HEK293 (cell line): ENCODE data around the gene CSMD2.

Experiments used
- CTCF ChIA-PET: fragments of 350-600 bp; formaldehyde crosslinking; extraction: SDS; loops from one replicate; lab custom pipeline; 2021; ENCODE audit warnings: antibody characterized with exemption; lab: Yijun Ruan, JAX
- POLR2A ChIA-PET: fragments of 300-600 bp; formaldehyde crosslinking; extraction: SDS; loops from one replicate; lab custom pipeline; 2020; ENCODE audit warnings: antibody characterized with exemption, inconsistent platforms; lab: Yijun Ruan, JAX
- H3K27ac ChIP-seq: fragments of 200-500 bp; sonication (Bioruptor generic); 2 replicates; pipeline ENCODE4 v1.5.1; 2014; ENCODE audit warnings: low read depth, low read length, control low read depth, inconsistent platforms; ENCODE audit errors: extremely low read depth
- H3K36me3 ChIP-seq, 2 experiments: fragments of 200-500 bp in 1 of 2; sonication (Bioruptor generic) in 1 of 2; 1 replicate in 1 of 2; 2 replicates in 1 of 2; pipeline ENCODE4 v1.5.1; 2014 to 2017; ENCODE audit warnings: inconsistent platforms in 2 of 2, low read length in 2 of 2; ENCODE audit not compliant: control insufficient read depth in 2 of 2, insufficient read depth in 1 of 2
- H3K4me1 ChIP-seq: fragments of 200-500 bp; sonication (Bioruptor generic); 2 replicates; pipeline ENCODE4 v1.5.1; 2014; ENCODE audit warnings: mild to moderate bottlenecking, low read length, inconsistent platforms; ENCODE audit not compliant: control insufficient read depth, insufficient read depth
- H3K4me3 ChIP-seq: 2 replicates; pipeline ENCODE4 v1.5.1; 2011; ENCODE audit warnings: low read depth, mild to moderate bottlenecking, control low read depth, low read length, moderate library complexity
- H3K9me3 ChIP-seq: fragments of 200-500 bp; sonication (Bioruptor generic); 2 replicates; pipeline ENCODE4 v1.5.1; 2014; ENCODE audit warnings: low read depth, low read length, inconsistent platforms; ENCODE audit not compliant: control insufficient read depth, insufficient read depth
- EGR2 ChIP-seq: fragments of 450-650 bp; formaldehyde crosslinking; IDR thresholded peaks from 2 replicates; pipeline ENCODE4 v1.5.1; 2016; ENCODE audit warnings: low read depth, missing biosample characterization, missing genetic modification characterization
- FEZF1 ChIP-seq: fragments of 450-650 bp; formaldehyde crosslinking; IDR thresholded peaks from 2 replicates; pipeline ENCODE4 v1.5.1; 2016; ENCODE audit warnings: missing biosample characterization, missing genetic modification characterization
- HOXD13 ChIP-seq: sonication (generic); formaldehyde crosslinking; IDR thresholded peaks from 2 replicates; pipeline ENCODE4 v1.8.0; 2022; ENCODE audit warnings: missing genetic modification reagents, borderline replicate concordance
- OVOL3 ChIP-seq: fragments of 450-650 bp; formaldehyde crosslinking; IDR thresholded peaks from 2 replicates; pipeline ENCODE4 v1.5.1; 2016; ENCODE audit warnings: missing biosample characterization, missing genetic modification characterization
- SALL2 ChIP-seq: fragments of 450-650 bp; formaldehyde crosslinking; IDR thresholded peaks from 2 replicates; pipeline ENCODE4 v1.5.0; 2017; ENCODE audit warnings: missing biosample characterization, mild to moderate bottlenecking, missing genetic modification characterization, borderline replicate concordance
- SP3 ChIP-seq: fragments of 450-650 bp; formaldehyde crosslinking; IDR thresholded peaks from 2 replicates; pipeline ENCODE4 v1.5.1; 2016; ENCODE audit warnings: missing biosample characterization, missing genetic modification characterization
- WT1 ChIP-seq: fragments of 450-650 bp; formaldehyde crosslinking; IDR thresholded peaks from 2 replicates; pipeline ENCODE4 v1.5.1; 2016; ENCODE audit warnings: missing biosample characterization, missing genetic modification characterization
- ZFHX2 ChIP-seq: fragments of 450-650 bp; formaldehyde crosslinking; conservative IDR thresholded peaks from 2 replicates; pipeline ENCODE4 v1.5.1; 2016; ENCODE audit warnings: missing biosample characterization, missing genetic modification characterization
- ZNF138 ChIP-seq: fragments of 450-650 bp; formaldehyde crosslinking; IDR thresholded peaks from 2 replicates; pipeline ENCODE4 v1.5.1; 2016; ENCODE audit warnings: missing biosample characterization, missing genetic modification characterization, borderline replicate concordance
- ZNF175 ChIP-seq: fragments of 450-650 bp; formaldehyde crosslinking; IDR thresholded peaks from 2 replicates; pipeline ENCODE4 v1.5.1; 2016; ENCODE audit warnings: missing biosample characterization, missing genetic modification characterization
- ZNF280C ChIP-seq: fragments of 450-650 bp; formaldehyde crosslinking; IDR thresholded peaks from 2 replicates; pipeline ENCODE4 v1.5.1; 2016; ENCODE audit warnings: missing biosample characterization, missing genetic modification characterization
- ZNF561 ChIP-seq: fragments of 450-650 bp; IDR thresholded peaks from 2 replicates; pipeline ENCODE4 v1.5.1; 2018; ENCODE audit warnings: missing biosample characterization, missing genetic modification characterization, borderline replicate concordance
- ZNF600 ChIP-seq: fragments of 450-650 bp; formaldehyde crosslinking; IDR thresholded peaks from 2 replicates; pipeline ENCODE4 v1.5.1; 2016; ENCODE audit warnings: missing biosample characterization, missing genetic modification characterization
- ZNF624 ChIP-seq: fragments of 450-650 bp; formaldehyde crosslinking; IDR thresholded peaks from 2 replicates; pipeline ENCODE4 v1.5.1; 2017; ENCODE audit warnings: missing biosample characterization, missing genetic modification characterization
- ZNF658 ChIP-seq: fragments of 450-650 bp; formaldehyde crosslinking; IDR thresholded peaks from 2 replicates; pipeline ENCODE4; 2016; ENCODE audit warnings: missing biosample characterization, missing genetic modification characterization
- ZNF785 ChIP-seq: fragments of 450-650 bp; formaldehyde crosslinking; IDR thresholded peaks from 2 replicates; pipeline ENCODE4 v1.5.1; 2016; ENCODE audit warnings: missing biosample characterization, missing genetic modification characterization
- ZSCAN18 ChIP-seq: fragments of 450-650 bp; formaldehyde crosslinking; IDR thresholded peaks from 2 replicates; pipeline ENCODE4 v1.5.1; 2016; ENCODE audit warnings: missing biosample characterization, missing genetic modification characterization
- ZSCAN4 ChIP-seq: fragments of 450-650 bp; formaldehyde crosslinking; IDR thresholded peaks from 2 replicates; pipeline ENCODE4 v1.5.1; 2017; ENCODE audit warnings: missing biosample characterization, missing genetic modification characterization
- ZXDB ChIP-seq: fragments of 450-650 bp; formaldehyde crosslinking; IDR thresholded peaks from 2 replicates; pipeline ENCODE4 v1.5.1; 2016; ENCODE audit warnings: missing biosample characterization, missing genetic modification characterization
- TF ChIP-seq, protein P1 (sequence below): fragments of 450-650 bp; formaldehyde crosslinking; IDR thresholded peaks from 2 replicates; pipeline ENCODE4 v1.5.1; 2016; ENCODE audit warnings: missing biosample characterization, missing genetic modification characterization

CSMD2 gene

GRCh38 chr1:33575324-33575879 lies 589.6 kb downstream of the CSMD2 start:
- H3K4me3 ChIP-seq: no peak overlapping the region
- no peaks in the 10 kb centered on the region for H3K36me3 ChIP-seq
- ChIA-PET CTCF (no interaction called here), POLR2A (no interaction called here)
- no peaks in the 10 kb centered on the region for H3K9me3 ChIP-seq
- TF ChIP-seq ZNF785 (tag by site-specific recombination): no peak
- TF ChIP-seq EGR2 (tag by site-specific recombination): peak; percentile 77
- peak; percentile 92 for TF ChIP-seq ZFHX2 (tag by site-specific recombination)
- H3K4me1 ChIP-seq: no peaks in the 10 kb centered on the region
- no peak overlapping the region for H3K27ac ChIP-seq

GRCh38 chr1:33573661-33574060 lies 591.4 kb downstream of the CSMD2 start:
- no peak for TF ChIP-seq ZXDB (tag by site-specific recombination)
- no peak for TF ChIP-seq HOXD13
- TF ChIP-seq, protein P1, sequence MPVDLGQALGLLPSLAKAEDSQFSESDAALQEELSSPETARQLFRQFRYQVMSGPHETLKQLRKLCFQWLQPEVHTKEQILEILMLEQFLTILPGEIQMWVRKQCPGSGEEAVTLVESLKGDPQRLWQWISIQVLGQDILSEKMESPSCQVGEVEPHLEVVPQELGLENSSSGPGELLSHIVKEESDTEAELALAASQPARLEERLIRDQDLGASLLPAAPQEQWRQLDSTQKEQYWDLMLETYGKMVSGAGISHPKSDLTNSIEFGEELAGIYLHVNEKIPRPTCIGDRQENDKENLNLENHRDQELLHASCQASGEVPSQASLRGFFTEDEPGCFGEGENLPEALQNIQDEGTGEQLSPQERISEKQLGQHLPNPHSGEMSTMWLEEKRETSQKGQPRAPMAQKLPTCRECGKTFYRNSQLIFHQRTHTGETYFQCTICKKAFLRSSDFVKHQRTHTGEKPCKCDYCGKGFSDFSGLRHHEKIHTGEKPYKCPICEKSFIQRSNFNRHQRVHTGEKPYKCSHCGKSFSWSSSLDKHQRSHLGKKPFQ (tag by site-specific recombination): no peak
- no peak for TF ChIP-seq SP3 (tag by site-specific recombination)
- no peak for TF ChIP-seq ZNF280C (tag by site-specific recombination)
- TF ChIP-seq ZSCAN18: no peak
- no peak for TF ChIP-seq ZNF175 (tag by site-specific recombination)
- no peak for TF ChIP-seq ZNF561 (tag by site-specific recombination)
- TF ChIP-seq ZNF658: no peak
- TF ChIP-seq ZNF600 (tag by site-specific recombination): no peak
- TF ChIP-seq ZSCAN4 (tag by site-specific recombination): no peak
- TF ChIP-seq SALL2 (tag by site-specific recombination): no peak
- TF ChIP-seq ZNF138 (tag by site-specific recombination): no peak
- TF ChIP-seq WT1 (tag by site-specific recombination): no peak
- TF ChIP-seq ZNF624 (tag by site-specific recombination): no peak
- TF ChIP-seq FEZF1: no peak
- TF ChIP-seq OVOL3 (tag by site-specific recombination): no peak

More at GRCh38 chr1:33573661-33574060, 591.4 kb downstream of the CSMD2 start:
- H3K9me3 ChIP-seq: no peaks in the 10 kb centered on the region
- H3K36me3 ChIP-seq: no peaks in the 10 kb centered on the region
- H3K4me1 ChIP-seq: no peaks in the 10 kb centered on the region
- POLR2A ChIA-PET: no interaction called here
- no peak overlapping the region for H3K27ac ChIP-seq
- CTCF ChIA-PET: interaction anchor here (0.6 to 0.7 kb wide), 3 partner anchors 60 to 1424 kb away, joined by 3 read pairs; no protein-coding TSS in a partner anchor
- no peak overlapping the region for H3K4me3 ChIP-seq
